HG02938 (cell line): ENCODE data around the gene SLC12A2.

ENCODE experiments used
- ATAC-seq: cut with Tn5 transposase; IDR thresholded peaks from one replicate; pipeline ENCODE4 v1.9.1; 2021; ENCODE audit warnings: mild to moderate bottlenecking, moderate library complexity; ENCODE audit not compliant: unreplicated experiment

SLC12A2 gene

GRCh38 chr5:128158342-128158741, 74.8 kb downstream of the SLC12A2 start:
- ATAC-seq = no peak

- ATAC-seq = no peak
Observed at GRCh38 chr5:128163991-128164390, 80.4 kb downstream of the SLC12A2 start.

GRCh38 chr5:128169401-128170017, 85.9 kb downstream of the SLC12A2 start:
- no peak for ATAC-seq

GRCh38 chr5:128172102-128172501, 88.5 kb downstream of the SLC12A2 start:
- no peak for ATAC-seq

GRCh38 chr5:128174951-128175350, 91.4 kb downstream of the SLC12A2 start:
- ATAC-seq = no peak

GRCh38 chr5:128192368-128192767, 108.8 kb downstream of the SLC12A2 start:
- peak; percentile 78 for ATAC-seq

- no peak for ATAC-seq
Observed at GRCh38 chr5:128193665-128194390, 110.3 kb downstream of the SLC12A2 start.

- ATAC-seq = no peak
Observed at GRCh38 chr5:128195316-128195715, 111.8 kb downstream of the SLC12A2 start.

- ATAC-seq = no peak
Observed at GRCh38 chr5:128196080-128196479, 112.5 kb downstream of the SLC12A2 start.

- ATAC-seq = no peak
Observed at GRCh38 chr5:128196791-128197190, 113.2 kb downstream of the SLC12A2 start.

GRCh38 chr5:128197896-128198522, 114.4 kb downstream of the SLC12A2 start:
- ATAC-seq = peak; percentile 45

- no peak for ATAC-seq
Observed at GRCh38 chr5:128199104-128199503, 115.5 kb downstream of the SLC12A2 start.

- no peak for ATAC-seq
Observed at GRCh38 chr5:128199611-128200010, 116.0 kb downstream of the SLC12A2 start.

GRCh38 chr5:128201065-128201926, 117.7 kb downstream of the SLC12A2 start:
- ATAC-seq = peak; percentile 80

GRCh38 chr5:128202320-128202719, 118.8 kb downstream of the SLC12A2 start:
- no peak for ATAC-seq

GRCh38 chr5:128208436-128208835, 124.9 kb downstream of the SLC12A2 start:
- no peak for ATAC-seq

- no peak for ATAC-seq
Observed at GRCh38 chr5:128212191-128212806, 128.7 kb downstream of the SLC12A2 start.

- peak; percentile 69 for ATAC-seq
Observed at GRCh38 chr5:128213340-128213739, 129.8 kb downstream of the SLC12A2 start.

- no peak for ATAC-seq
Observed at GRCh38 chr5:128213833-128214232, 130.3 kb downstream of the SLC12A2 start.

GRCh38 chr5:128216285-128216684, 132.7 kb downstream of the SLC12A2 start:
- ATAC-seq = no peak
